KBM-7 (cell line): ENCODE data around the gene CARD19.
"Not testable (repeated sequence)": the region's sequence is repeated elsewhere in the genome, so short reads cannot be mapped to it uniquely, and the experiment has no call there.

Experiments
- DNase-seq: peaks from one replicate; pipeline ENCODE4 v3.0.0-alpha.2; 2015
- in situ Hi-C: fragments of 300-500 bp; cut with MboI; formaldehyde crosslinking; loops from 2 replicates; pipeline ENCODE4 v1.14.3; 2020; ENCODE audit warnings: low sequenced_read_pairs, low pct_unique_long_range_greater_than_20kb, mixed read lengths

CARD19 gene

GRCh38 chr9:93116072-93116961 is 20.3 kb downstream of the CARD19 start:
- in situ Hi-C loops, result no loop called here
- no peak for DNase-seq

GRCh38 chr9:93117521-93117920 is 21.5 kb downstream of the CARD19 start:
- DNase-seq, in situ Hi-C loops: not testable (repeated sequence)

GRCh38 chr9:93117924-93118862 is 22.2 kb downstream of the CARD19 start:
- in situ Hi-C loops, result no loop called here

GRCh38 chr9:93118863-93119702 is 23.1 kb downstream of the CARD19 start:
- in situ Hi-C loops, result no loop called here
- no peak for DNase-seq

More at GRCh38 chr9:93117924-93118862, 22.2 kb downstream of the CARD19 start:
- DNase-seq, result no peak

- no peak for DNase-seq
Observed at GRCh38 chr9:93119703-93119952, 23.6 kb downstream of the CARD19 start.

GRCh38 chr9:93119953-93120845 is 24.2 kb downstream of the CARD19 start:
- in situ Hi-C loops, result no loop called here
- DNase-seq, result peak; percentile 88

More at GRCh38 chr9:93119703-93119952, 23.6 kb downstream of the CARD19 start:
- in situ Hi-C loops, result no loop called here

GRCh38 chr9:93120846-93121315 is 24.9 kb downstream of the CARD19 start:
- in situ Hi-C loops, result no loop called here
- DNase-seq, result no peak

GRCh38 chr9:93121316-93122241 is 25.6 kb downstream of the CARD19 start:
- in situ Hi-C loops, result no loop called here
- DNase-seq, result no peak

- no peak for DNase-seq
- in situ Hi-C loops, result no loop called here
Observed at GRCh38 chr9:93122721-93123221, 26.8 kb downstream of the CARD19 start.

- in situ Hi-C loops, result no loop called here
- DNase-seq, result no peak
Observed at GRCh38 chr9:93123561-93124283, 27.7 kb downstream of the CARD19 start.

- DNase-seq, result no peak
- in situ Hi-C loops, result no loop called here
Observed at GRCh38 chr9:93124793-93125192, 28.8 kb downstream of the CARD19 start.

GRCh38 chr9:93125331-93125894 is 29.4 kb downstream of the CARD19 start:
- no peak for DNase-seq
- in situ Hi-C loops, result no loop called here

- in situ Hi-C loops, result no loop called here
Observed at GRCh38 chr9:93126151-93126781, 30.2 kb downstream of the CARD19 start.

GRCh38 chr9:93126825-93127368 is 30.9 kb downstream of the CARD19 start:
- in situ Hi-C loops, result no loop called here
- peak; percentile 28 for DNase-seq

More at GRCh38 chr9:93126151-93126781, 30.2 kb downstream of the CARD19 start:
- no peak for DNase-seq

- peak; percentile 33 for DNase-seq
- in situ Hi-C loops, result no loop called here
Observed at GRCh38 chr9:93127395-93127911, 31.4 kb downstream of the CARD19 start.
